ENCODE results near the gene ZNF628.
A peak's percentile ranks its signal among the peaks of the same experiment; 100 is the strongest.

ZNF628 gene

GRCh38 chr19:55451163-55451964 is 25.1 kb upstream of the ZNF628 start:
- no peak for DNase-seq (ENCODE audit: low read depth, low spot score)

DNA sequence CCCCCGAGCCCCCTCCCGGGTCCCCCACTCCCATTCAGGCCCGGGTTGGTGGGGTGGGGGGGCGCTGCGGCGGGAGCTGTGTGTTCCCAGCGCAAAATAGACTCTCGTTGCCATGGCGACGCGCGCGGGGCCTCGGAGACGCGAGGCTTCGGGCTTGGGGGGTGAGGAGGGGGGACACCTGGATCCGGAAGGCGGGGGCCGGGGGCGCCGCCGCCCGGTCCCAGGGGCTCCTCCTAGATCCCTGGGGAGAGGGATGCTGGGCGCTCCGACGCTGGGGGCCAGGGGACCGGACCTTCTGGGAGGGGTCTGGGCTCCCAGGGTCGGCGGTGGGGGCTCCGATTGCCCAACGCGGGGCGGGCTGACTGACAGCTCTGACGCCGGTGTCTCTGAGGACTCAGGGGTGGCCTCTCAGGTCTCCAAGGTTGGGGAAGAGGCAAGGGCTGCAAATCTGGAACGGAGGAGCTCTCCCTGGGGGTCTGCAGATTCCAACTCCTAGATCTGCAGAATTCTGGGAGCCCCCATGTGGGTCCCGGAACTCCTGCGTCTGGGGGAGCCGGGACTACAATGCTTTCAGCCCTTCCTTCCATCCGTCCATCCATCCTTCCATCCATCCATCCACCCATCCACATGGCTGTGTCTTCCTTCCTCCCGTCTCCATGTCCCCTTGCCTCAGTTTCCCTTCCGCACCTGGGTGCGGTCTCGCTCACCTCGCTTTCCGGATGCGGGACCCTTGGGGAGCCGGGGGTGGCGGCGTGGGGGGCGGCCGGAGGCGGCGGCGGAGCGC is 24.3 kb upstream of the ZNF628 start:
- no peak for DNase-seq (ENCODE audit: low read depth, low spot score)

DNA sequence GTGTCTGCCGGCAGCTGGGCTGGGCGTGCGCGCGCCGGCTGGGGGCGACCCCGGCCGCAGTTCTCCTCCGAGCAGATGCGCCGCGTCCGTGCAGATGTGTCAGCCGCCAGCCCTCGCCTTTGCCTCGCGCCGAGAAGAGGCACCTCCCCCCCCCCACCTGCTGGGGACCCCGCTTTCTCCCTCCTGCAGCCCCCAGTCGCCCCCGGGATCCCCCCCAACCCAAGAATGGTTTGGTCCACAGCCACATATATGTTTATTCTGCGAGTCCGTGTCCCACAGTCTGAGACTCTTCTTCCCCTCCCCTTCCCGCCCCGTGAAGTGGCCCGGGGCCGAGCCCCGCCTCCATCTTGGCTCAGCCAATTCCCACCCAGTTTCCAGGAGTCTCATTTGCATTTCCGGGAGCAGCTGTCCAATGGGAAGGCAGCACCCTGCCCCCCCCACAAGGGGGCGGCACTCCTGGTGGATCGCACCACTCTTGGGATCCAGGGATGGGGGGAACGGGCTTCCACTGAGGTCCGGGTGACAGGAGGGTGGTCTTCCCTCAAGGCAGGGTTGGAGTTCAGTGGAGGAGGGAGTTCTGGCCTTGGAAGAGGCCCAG is 23.6 kb upstream of the ZNF628 start:
- DNase-seq (ENCODE audit: low read depth, low spot score) = peak; percentile 61

GRCh38 chr19:55453511-55454260 is 22.7 kb upstream of the ZNF628 start:
- no peak for DNase-seq (ENCODE audit: low read depth, low spot score)

- no peak for DNase-seq (ENCODE audit: low read depth, low spot score)
These were observed 21.6 kb upstream of the ZNF628 start for GRCh38 chr19:55454787-55455243.

DNA sequence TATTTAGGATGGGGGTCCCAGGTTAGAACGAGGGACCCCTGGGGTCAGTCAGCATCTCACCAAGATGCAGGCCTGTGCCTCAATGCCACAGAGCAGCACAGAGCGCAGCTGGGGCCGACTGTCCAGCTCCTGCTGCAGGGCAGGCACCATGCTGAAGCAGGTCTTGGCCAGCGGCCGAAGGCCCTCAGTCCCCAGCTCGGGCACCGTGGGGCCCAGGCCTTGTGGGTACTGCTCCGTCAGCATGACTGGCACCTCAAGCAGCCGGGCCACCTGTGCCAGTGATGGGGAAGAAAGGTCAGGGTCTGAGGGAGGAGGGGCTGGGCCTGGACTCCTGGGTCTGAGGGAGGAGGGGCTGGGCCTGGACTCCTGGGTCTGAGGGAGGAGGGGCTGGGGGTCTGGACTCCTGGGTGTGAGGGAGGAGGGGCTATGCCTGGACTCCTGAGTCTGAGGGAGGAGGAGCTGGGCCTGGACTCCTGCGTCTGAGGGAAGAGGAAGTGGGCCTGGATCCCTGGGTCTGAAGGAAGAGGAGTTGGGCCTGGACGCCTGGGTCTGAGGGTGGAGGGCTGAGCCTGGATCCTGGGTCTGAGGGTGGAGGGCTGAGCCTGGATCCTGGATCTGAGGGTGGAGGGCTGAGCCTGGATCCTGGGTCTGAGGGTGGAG is 20.7 kb upstream of the ZNF628 start:
- no peak for DNase-seq (ENCODE audit: low read depth, low spot score)

DNA sequence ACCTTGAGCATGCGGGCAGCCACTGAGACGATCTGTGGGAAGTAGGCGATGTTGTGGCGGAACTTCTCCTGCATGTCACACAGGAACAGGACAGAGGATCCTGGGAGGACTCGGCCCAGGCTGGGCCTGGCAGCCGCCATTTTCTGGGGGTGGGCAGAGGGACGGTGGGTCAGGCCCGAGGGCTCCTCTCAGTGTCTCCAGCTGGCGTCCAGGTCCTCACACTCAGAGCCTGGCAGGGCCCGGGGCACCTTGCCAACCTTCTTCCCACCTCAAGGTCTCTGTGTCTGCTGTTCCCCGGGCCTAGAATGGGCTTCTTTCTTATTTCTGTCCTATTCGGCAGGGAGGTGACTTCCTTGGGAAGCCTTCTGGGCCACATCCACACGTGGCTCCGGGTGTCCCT is 20.1 kb upstream of the ZNF628 start:
- DNase-seq (ENCODE audit: low read depth, low spot score) = no peak

GRCh38 chr19:55457683-55458457 is 18.5 kb upstream of the ZNF628 start:
- DNase-seq (ENCODE audit: low read depth, low spot score) = no peak

DNA sequence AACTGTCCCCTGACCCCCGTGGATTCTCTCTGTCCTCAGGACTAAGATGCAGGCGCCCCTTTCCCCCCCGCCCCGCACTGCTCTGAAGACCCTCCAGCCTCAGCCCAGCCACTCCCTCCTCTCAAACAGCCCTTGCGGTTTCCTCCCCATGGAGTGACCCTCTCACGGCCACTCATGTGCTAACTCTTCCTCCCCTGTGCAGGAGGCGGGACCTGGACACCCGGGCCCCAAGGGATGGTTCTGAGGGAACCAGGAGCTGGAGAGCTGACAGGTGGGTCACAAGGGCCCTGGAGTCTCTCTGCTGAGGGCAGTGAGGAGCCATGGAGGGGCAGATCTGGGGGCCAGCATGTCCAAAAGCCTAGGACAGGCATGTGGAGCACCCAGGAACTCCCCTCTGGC is 16.9 kb upstream of the ZNF628 start:
- DNase-seq (ENCODE audit: low read depth, low spot score) = no peak

DNA sequence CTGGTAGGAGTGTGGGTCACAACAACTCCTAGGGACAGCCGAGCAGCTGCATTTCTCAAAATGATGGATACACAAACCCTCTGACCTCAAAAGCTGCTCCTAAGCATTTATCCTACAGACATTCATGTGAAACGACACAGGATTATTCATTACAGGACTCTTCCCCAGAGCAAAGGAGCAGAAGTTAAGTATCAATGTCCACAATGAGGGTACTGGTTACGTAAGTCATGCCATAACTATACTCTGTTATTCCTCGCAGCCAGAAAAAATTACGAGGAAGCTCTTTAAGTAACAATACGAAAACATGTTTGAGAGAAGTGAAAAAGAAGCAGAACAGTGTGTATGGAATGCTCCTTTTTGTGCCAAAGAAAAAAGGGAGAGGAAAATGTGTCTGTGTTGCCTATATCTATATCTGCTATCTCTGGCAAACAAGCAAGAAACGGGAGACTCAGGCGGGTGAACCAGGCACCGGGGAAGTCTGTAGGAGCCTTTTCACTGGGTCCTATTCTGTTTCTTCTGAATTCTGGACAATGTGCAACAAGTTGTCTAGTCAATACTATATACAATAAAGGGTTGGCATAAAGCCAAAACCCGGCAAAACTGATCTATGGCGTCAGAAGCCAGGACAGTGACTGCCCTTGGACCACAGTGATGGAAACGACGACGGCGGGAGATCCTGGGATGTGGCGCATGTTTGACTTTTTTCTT is 16.3 kb upstream of the ZNF628 start:
- no peak for DNase-seq (ENCODE audit: low read depth, low spot score)

DNA sequence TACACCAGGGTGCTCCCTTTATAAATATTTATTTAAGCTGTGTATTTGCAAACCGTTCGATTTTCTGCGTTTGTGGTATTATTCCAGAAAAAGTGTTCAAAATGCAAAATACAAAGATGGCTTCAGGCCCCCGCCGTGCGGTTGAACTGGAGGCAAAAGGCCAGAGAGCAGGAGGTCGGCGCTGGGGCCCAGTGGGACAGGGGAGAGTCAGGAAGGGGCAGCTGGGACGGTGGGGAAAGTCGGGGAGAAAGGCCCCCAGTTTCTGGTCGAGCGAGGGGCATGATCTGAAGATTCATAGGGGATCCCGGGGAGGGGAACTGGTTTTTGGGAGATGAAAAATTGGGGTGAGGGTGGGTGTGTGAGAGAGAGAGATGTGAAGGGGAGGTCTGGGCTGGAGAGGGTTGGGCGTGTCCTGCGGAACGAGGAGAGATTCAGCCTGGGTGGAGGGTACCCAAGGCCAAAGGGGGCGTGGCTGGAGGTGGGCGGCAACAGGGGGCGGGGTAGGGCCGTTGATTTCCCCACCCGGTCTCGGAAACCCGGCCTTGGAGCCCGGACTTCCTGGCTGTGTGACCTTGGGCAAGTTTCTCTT is 15.7 kb upstream of the ZNF628 start:
- no peak for DNase-seq (ENCODE audit: low read depth, low spot score)

DNA sequence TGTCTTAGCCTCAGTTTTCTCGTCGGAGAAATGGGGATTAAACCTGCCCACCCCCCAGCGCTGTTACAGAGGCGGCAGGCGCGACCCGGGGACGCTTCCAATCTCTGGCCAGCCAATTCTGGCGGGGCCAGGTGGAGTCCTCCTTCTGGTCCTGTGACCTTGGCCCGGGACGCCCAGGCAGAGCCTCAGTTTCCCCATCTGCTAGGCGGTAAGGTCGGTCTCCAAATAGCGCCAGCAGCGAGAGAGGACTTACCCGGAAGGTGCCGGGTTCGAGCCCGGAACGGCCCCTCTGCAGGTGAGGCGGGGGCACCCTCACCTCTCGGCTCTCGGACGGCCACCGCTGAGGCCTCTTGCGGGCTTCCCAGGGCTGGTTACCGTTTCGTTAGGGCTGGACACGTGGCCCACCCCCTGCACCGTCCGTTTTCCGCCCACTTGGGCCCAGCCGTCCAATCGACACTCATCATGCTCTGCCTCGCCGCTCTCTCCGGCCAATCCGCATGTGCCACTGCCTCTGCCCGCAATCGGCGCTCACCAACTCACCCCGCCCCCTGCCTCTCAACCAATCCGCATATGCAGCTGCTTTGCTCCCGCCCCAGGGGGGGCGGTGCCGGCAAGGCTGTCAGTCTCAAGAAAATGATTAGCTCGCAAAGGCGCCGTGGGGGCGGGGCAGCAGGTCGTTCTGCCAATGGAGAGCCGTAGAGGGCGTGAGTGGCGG is 15.0 kb upstream of the ZNF628 start, which contains the start of gene ISOC2:
ISOC2 (minus strand) TSS at position 384 of the 715 bp plus-strand sequence. CDS start 5,156 bp downstream, outside the sequence.
- DNase-seq (ENCODE audit: low read depth, low spot score) = peak; percentile 100

GRCh38 chr19:55461974-55462626 is 14.3 kb upstream of the ZNF628 start:
- DNase-seq (ENCODE audit: low read depth, low spot score) = no peak

DNA sequence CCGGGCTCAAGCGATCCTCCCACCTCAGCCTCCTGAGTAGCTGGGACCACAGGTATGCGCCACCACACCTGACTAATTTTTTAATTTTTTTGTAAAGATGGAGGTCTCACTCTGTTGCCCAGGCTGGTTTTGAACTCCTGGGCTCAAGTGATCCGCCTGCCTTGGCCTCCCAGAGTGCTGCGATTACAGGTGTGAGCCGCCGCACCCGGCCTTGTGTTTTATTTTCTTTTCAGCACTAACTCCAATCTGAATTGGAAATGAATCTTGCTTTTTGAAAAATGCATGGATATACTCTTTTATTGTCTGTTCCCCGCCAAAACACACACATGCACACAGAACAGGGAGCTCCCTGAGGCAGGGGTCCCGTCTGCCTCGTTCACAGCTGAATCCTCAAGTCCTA is 13.7 kb upstream of the ZNF628 start:
- DNase-seq (ENCODE audit: low read depth, low spot score) = no peak

GRCh38 chr19:55463583-55464031 is 12.8 kb upstream of the ZNF628 start:
- DNase-seq (ENCODE audit: low read depth, low spot score) = no peak

DNA sequence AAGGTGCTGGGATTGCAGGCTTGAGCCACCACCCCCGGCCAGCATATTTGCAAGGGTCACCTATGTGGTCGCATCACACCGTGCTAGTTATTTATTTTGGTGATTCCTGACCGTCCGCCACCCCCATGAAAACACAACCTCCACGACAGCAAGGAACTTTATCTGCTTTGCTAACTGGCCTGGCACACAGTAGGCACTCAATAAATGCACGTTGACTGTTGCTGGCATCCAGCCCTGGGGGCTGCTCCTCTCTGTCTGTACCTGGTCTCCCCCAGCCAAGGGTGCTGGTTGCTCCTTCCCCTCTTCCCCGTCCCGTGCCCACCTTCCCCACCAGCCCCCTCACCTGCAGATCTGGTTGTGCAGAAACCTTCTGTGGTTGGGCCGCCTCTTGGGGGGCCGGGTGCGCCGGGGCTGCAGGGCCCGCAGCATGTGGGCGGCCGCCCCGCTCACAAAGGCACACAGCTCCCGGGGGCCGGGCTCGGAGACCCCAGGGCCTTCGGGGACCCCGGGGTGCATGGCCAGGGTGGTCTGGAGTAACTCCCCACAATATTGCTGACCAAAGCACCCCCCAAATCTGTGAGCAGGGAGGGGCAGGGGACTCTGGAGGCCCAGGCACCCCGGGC is 12.3 kb upstream of the ZNF628 start:
- DNase-seq (ENCODE audit: low read depth, low spot score) = no peak

- DNase-seq (ENCODE audit: low read depth, low spot score) = no peak
These were observed 11.8 kb upstream of the ZNF628 start, which contains the start of gene C19orf85 for GRCh38 chr19:55464662-55465054. TSS of gene C19orf85 (minus strand) at chr19:55464751. CDS start at chr19:55464554, 197 bp downstream.

All from smooth muscle cell of the brain vasculature (primary cell).